NCI-H2196 (cell line): ENCODE data around the gene AGBL3.
A peak's percentile ranks its signal among the peaks of the same experiment; 100 is the strongest.
"Not testable (repeated sequence)": the region's sequence is repeated elsewhere in the genome, so short reads cannot be mapped to it uniquely, and the experiment has no call there.

Experiments
- DNase-seq: peaks from one replicate; lab custom pipeline; 2025; ENCODE audit not compliant: unreplicated experiment; lab: John Stamatoyannopoulos, UW

Gene AGBL3

GRCh38 chr7:134962270-134962780, 24.0 kb upstream of the AGBL3 start:
- no peak for DNase-seq

GRCh38 chr7:134963036-134963435, 23.3 kb upstream of the AGBL3 start:
- no peak for DNase-seq

GRCh38 chr7:134966691-134967090, 19.6 kb upstream of the AGBL3 start:
- peak; percentile 5 for DNase-seq

- DNase-seq, result no peak
Observed at GRCh38 chr7:134968110-134968509, 18.2 kb upstream of the AGBL3 start.

GRCh38 chr7:134981645-134982044, 4.7 kb upstream of the AGBL3 start:
- DNase-seq, result not testable (repeated sequence)

GRCh38 chr7:134985894-134986362, 380 bp upstream of the AGBL3 start:
- DNase-seq, result no peak

GRCh38 chr7:134988161-134988560, 1.9 kb downstream of the AGBL3 start:
- DNase-seq, result no peak

GRCh38 chr7:134991469-134992339, 5.4 kb downstream of the AGBL3 start:
- no peak for DNase-seq

GRCh38 chr7:134992626-134993179, 6.4 kb downstream of the AGBL3 start:
- no peak for DNase-seq

GRCh38 chr7:134993877-134994456, 7.7 kb downstream of the AGBL3 start:
- DNase-seq, result no peak

GRCh38 chr7:134995239-134996096, 9.2 kb downstream of the AGBL3 start:
- DNase-seq, result no peak

- DNase-seq, result no peak
Observed at GRCh38 chr7:134996097-134996550, 9.8 kb downstream of the AGBL3 start.

GRCh38 chr7:134997214-134997885, 11.0 kb downstream of the AGBL3 start:
- DNase-seq, result no peak

- no peak for DNase-seq
Observed at GRCh38 chr7:134999136-134999535, 12.8 kb downstream of the AGBL3 start.

GRCh38 chr7:135001390-135002165, 15.3 kb downstream of the AGBL3 start:
- DNase-seq, result no peak

GRCh38 chr7:135012229-135012628, 25.9 kb downstream of the AGBL3 start:
- DNase-seq, result no peak

- DNase-seq, result no peak
Observed at GRCh38 chr7:135023622-135024021, 37.3 kb downstream of the AGBL3 start.

GRCh38 chr7:135035252-135035651, 48.9 kb downstream of the AGBL3 start:
- DNase-seq, result no peak

- DNase-seq, result not testable (repeated sequence)
Observed at GRCh38 chr7:135067017-135067416, 80.7 kb downstream of the AGBL3 start.
